ENCODE measurements around the gene IRF2. TPM values are rescaled to one million over a fixed set of nuclear protein-coding genes. Genes with fewer than 3 reads are reported as not detected.

IRF2 gene
- total and polyA plus RNA-seq, 2 of the 8 experiments (the other 6 are each of a cell fraction or from before 2014, with no cell fraction given): 13.8 to 17.0 TPM

GRCh38 chr4:184503869-184504300, 29.5 kb upstream of the IRF2 start:
- DNase-seq (ENCODE audit: low read depth in 1 of 2, low spot score in 2 of 2): no peak
- Histone ChIP-seq H2AK5ac (ENCODE audit: low read depth, low read length) (no peak overlapping the region), H2AFZ (ENCODE audit: low read length) (no peak overlapping the region), H4K91ac (replicated peaks; ENCODE audit: insufficient read length, low read length) (no peak overlapping the region), H3K27me3 (replicated peaks in 1 of 4; ENCODE audit: control insufficient read depth in 3 of 4, extremely low read depth in 1 of 4, insufficient read depth in 3 of 4, low read length in 3 of 4) (no peaks in the 10 kb centered on the region), H3K4me2 (ENCODE audit: insufficient read depth in 1 of 2, low read depth in 2 of 2, low read length in 2 of 2) (no peak overlapping the region), H3K9ac (replicated peaks in 1 of 4; ENCODE audit: extremely low read depth in 1 of 4, low read depth in 3 of 4, low read length in 3 of 4) (no peak overlapping the region), H3K4ac (replicated peaks; ENCODE audit: insufficient read length, low read depth, low read length) (no peak overlapping the region), H3K36me3 (ENCODE audit: control insufficient read depth in 2 of 4, insufficient read depth in 4 of 4, low read length in 3 of 4) (no peaks in the 10 kb centered on the region), H4K20me1 (replicated peaks in 1 of 2; ENCODE audit: control insufficient read depth in 1 of 2, insufficient read depth in 2 of 2, low read length in 2 of 2) (no peaks in the 10 kb centered on the region), H3K79me1 (ENCODE audit: low read depth, low read length) (no peaks in the 10 kb centered on the region), H2BK15ac (ENCODE audit: low read length) (no peak overlapping the region), H3K9me3 (ENCODE audit: insufficient read depth in 2 of 2, low read depth in 1 of 2, low read length in 1 of 2) (peaks cover 0 to 2% of the 10 kb centered on the region in 2 experiments; a peak in 1 of 4 replicates), H3K23me2 (ENCODE audit: low read depth, low read length) (no peaks in the 10 kb centered on the region), H3K27ac (ENCODE audit: low read depth, low read length) (no peak overlapping the region), H2BK12ac (ENCODE audit: low read depth, low read length) (no peak overlapping the region), H3K56ac (replicated peaks; ENCODE audit: insufficient read length, low read depth, low read length) (no peak overlapping the region), H4K8ac (ENCODE audit: extremely low read depth, insufficient read depth, low read length) (no peak overlapping the region), H3K14ac (ENCODE audit: insufficient read length) (no peak overlapping the region), H3K4me3 (ENCODE audit: extremely low read depth in 1 of 4, insufficient read depth in 2 of 4, low read depth in 3 of 4, low read length in 4 of 4) (no peak overlapping the region), H3K23ac (ENCODE audit: insufficient read length) (no peak overlapping the region), H2BK20ac (ENCODE audit: low read length) (no peak overlapping the region), H2BK5ac (ENCODE audit: low read depth, low read length) (no peak overlapping the region), H4K5ac (ENCODE audit: insufficient read length, low read depth, low read length) (no peak overlapping the region), H3K18ac (ENCODE audit: extremely low read depth, low read length) (no peak overlapping the region), H2BK120ac (replicated peaks; ENCODE audit: low read depth, low read length) (no peak overlapping the region), H3K79me2 (ENCODE audit: control insufficient read depth in 1 of 2, insufficient read depth in 2 of 2, low read length in 2 of 2) (no peaks in the 10 kb centered on the region), H3K4me1 (replicated peaks in 1 of 4; ENCODE audit: control insufficient read depth in 3 of 4, insufficient read depth in 4 of 4, low read length in 3 of 4) (no peaks in the 10 kb centered on the region)
- CTCF ChIA-PET (ENCODE audit: partially characterized antibody): interaction anchor here (0.7 to 1.1 kb wide), 2 partner anchors 9 to 253 kb away, joined by 3 read pairs; no protein-coding TSS in a partner anchor
- FAIRE-seq: no peak
- POLR2A ChIA-PET (ENCODE audit: partially characterized antibody): no interaction called here
- 88% methylated on average over 8 of the region's 8 CpGs; no CpG with 5 or more reads in 1 of the 2 experiments for WGBS, 2 experiments (ENCODE audit: extremely low coverage in 1 of 2, insufficient coverage in 1 of 2, insufficient read length in 1 of 2, insufficient replicate concordance in 2 of 2, low coverage in 1 of 2, low lambda C conversion rate in 2 of 2, missing lambda C conversion rate in 1 of 2)
- no peak for TF ChIP-seq SRF (IDR thresholded peaks at IDR 0.05; ENCODE audit: low read depth, low read length)
- TF ChIP-seq RNF2 (IDR thresholded peaks at IDR 0.05; ENCODE audit: borderline replicate concordance, low read depth, low read length, missing control alignments, poor library complexity, severe bottlenecking): no peak
- no peak for TF ChIP-seq KDM1A (IDR thresholded peaks at IDR 0.05; ENCODE audit: borderline replicate concordance, low read length)
- TF ChIP-seq SIRT6 (IDR thresholded peaks at IDR 0.05; ENCODE audit: low read length): no peak
- TF ChIP-seq CBX5 (IDR thresholded peaks at IDR 0.05; ENCODE audit: low read depth, low read length): no peak
- no peak for TF ChIP-seq ASH2L (IDR thresholded peaks at IDR 0.05; ENCODE audit: low read length)
- TF ChIP-seq EP300 (IDR thresholded peaks at IDR 0.05; ENCODE audit: borderline replicate concordance in 1 of 2, low read depth in 2 of 2, low read length in 2 of 2): no peak
